MCF 10A (cell line): ENCODE measurements around the gene CROCC2. TPM values are rescaled to one million over a fixed set of nuclear protein-coding genes. Genes with fewer than 3 reads are reported as not detected.

Experiments
- BruUV-seq: library from RNA; stranded (reverse); fragments of 400-500 nt; replicated peaks from 2 replicates; lab custom pipeline; 2021; lab: Mats Ljungman, UMichigan
- CTCF ChIA-PET: fragments of 300-600 bp; sonication (Branson Sonifier 250); formaldehyde crosslinking; extraction: SDS; loops from one replicate; lab custom pipeline; 2021; ENCODE audit warnings: antibody characterized with exemption, inconsistent platforms; lab: Yijun Ruan, JAX
- POLR2A ChIA-PET: fragments of 300-600, 350-650 bp; sonication (Branson Sonifier 250); formaldehyde crosslinking; extraction: SDS; loops from one replicate; lab custom pipeline; 2020; ENCODE audit warnings: antibody characterized with exemption, inconsistent platforms; lab: Yijun Ruan, JAX
- DNase-seq: peaks from one replicate; pipeline ENCODE4 v3.0.0-alpha.2; 2018; ENCODE audit not compliant: unreplicated experiment
- H3K27ac Mint-ChIP-seq: one replicate; pipeline ENCODE4 v1.8.0; 2022; ENCODE audit warnings: mild to moderate bottlenecking, low read depth, mixed read lengths; ENCODE audit not compliant: unreplicated experiment
- H3K27me3 Mint-ChIP-seq: one replicate; pipeline ENCODE4 v1.8.0; 2022; ENCODE audit warnings: mixed read lengths; ENCODE audit not compliant: insufficient read depth, unreplicated experiment
- H3K36me3 Mint-ChIP-seq: one replicate; pipeline ENCODE4 v1.8.0; 2022; ENCODE audit warnings: mild to moderate bottlenecking, moderate library complexity, mixed read lengths; ENCODE audit not compliant: insufficient read depth, unreplicated experiment
- H3K4me1 Mint-ChIP-seq: one replicate; pipeline ENCODE4 v1.8.0; 2022; ENCODE audit warnings: mixed read lengths; ENCODE audit not compliant: insufficient read depth, unreplicated experiment
- H3K4me3 Mint-ChIP-seq: one replicate; pipeline ENCODE4 v1.8.0; 2022; ENCODE audit warnings: mild to moderate bottlenecking, moderate library complexity, mixed read lengths; ENCODE audit not compliant: unreplicated experiment
- H3K9me3 Mint-ChIP-seq: one replicate; pipeline ENCODE4 v1.8.0; 2022; ENCODE audit warnings: mixed read lengths; ENCODE audit not compliant: unreplicated experiment
- CTCF ChIP-seq: fragments of 200-600 bp; IDR thresholded peaks from one replicate; pipeline ENCODE4 v1.8.0; 2022; ENCODE audit warnings: antibody characterized with exemption, mild to moderate bottlenecking; ENCODE audit not compliant: unreplicated experiment
- intact Hi-C: fragments of 100-400 bp; cut with micrococcal nuclease; formaldehyde crosslinking; loops from 2 replicates; pipeline ENCODE4 v1.14.1; 2022
- total RNA-seq: library from RNA; stranded (reverse); gene quantifications from 2 replicates; pipeline ENCODE4 v1.2.3, GENCODE V29; 2022

The CROCC2 gene
- total RNA-seq, 1 experiment from 2014 or later, result not detected

DNA sequence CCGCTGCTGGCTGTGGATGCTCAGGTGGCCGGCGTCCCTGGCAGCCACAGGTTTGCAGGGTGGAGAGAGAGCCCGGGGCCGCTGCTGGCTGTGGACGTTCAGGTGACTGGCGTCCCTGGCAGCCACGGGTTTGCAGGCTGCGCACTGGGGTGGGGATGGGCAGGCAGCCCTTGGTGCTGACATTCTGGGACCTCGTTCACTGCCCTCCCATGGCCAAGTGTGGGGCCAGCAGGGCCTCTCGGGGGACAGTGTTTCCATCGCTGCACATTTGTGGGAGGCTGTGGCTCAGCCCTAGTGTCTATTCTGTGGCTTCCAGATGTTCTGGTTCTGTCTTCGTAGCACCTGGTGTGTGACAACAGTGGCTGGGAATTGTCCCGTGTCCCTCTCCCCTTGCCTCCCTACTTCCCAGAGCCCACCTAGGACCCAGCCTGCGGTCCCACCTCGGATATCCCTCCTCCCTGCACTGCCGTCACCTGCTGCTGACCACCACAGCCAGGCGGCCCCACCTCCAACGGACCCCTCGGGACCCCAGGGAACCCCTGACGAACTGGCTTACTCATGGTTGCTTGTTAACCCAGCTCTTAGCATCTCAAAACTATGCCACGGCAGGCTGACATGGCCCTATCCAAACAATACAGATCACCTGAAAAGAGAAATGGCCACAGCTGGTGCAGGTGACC is 915 bp downstream of the CROCC2 start:
- H3K27me3 Mint-ChIP-seq, result no peaks in the 10 kb centered on the region
- no peak for TF ChIP-seq CTCF
- H3K4me3 Mint-ChIP-seq, result no peak overlapping the region
- H3K4me1 Mint-ChIP-seq, result peaks cover 8% of the 10 kb centered on the region
- no TSS peak for BruUV-seq
- ChIA-PET POLR2A (no interaction called here), CTCF (no interaction called here)
- intact Hi-C loops, result no loop called here
- DNase-seq, result no peak
- no peaks in the 10 kb centered on the region for H3K9me3 Mint-ChIP-seq
- peaks cover 5% of the 10 kb centered on the region for H3K36me3 Mint-ChIP-seq
- no peak overlapping the region for H3K27ac Mint-ChIP-seq

DNA sequence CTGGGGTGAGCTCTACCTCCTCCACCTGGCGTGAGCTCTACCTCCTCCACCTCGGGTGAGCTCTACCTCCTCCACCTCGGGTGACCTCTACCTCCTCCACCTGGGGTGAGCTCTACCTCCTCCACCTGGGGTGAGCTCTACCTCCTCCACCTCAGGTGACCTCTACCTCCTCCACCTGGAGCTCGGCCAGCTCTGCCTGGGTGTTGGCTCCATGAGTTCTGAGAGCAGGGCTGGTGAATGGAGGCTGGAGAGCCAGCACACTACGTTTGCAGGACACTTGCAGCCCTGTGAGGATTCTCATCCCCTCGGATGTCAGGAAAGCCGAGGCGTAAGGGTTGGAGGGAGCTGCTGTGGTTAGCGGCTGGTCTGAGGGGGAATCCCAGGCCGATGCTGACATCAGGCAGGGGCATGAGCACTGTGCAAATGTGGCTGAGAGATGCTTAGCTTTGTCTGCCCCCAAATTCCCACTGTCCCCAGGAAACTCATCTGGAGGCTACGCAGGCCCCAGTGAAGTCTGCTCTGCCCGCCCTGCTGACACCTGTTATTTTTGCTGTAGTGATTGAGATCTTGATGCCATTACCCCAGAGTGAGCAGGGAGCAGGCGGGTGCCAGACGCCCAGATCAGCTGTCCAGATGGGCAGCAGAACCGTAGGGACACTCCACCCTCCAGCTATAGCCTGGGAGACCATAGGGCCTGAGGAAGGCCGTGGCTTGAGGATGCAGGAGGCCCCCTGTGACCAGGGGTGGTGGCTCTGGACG is 3.3 kb downstream of the CROCC2 start:
- peaks cover 24% of the 10 kb centered on the region for H3K4me1 Mint-ChIP-seq
- no peak for DNase-seq
- ChIA-PET POLR2A (no interaction called here), CTCF (interaction anchor here (0.6 to 0.7 kb wide), 2 partner anchors 38 to 226 kb away, joined by 3 to 4 read pairs; no protein-coding TSS in a partner anchor)
- peaks cover 12% of the 10 kb centered on the region for H3K36me3 Mint-ChIP-seq
- intact Hi-C loops, result no loop called here
- no peak overlapping the region for H3K27ac Mint-ChIP-seq
- no peaks in the 10 kb centered on the region for H3K27me3 Mint-ChIP-seq
- no peak for TF ChIP-seq CTCF
- no peaks in the 10 kb centered on the region for H3K9me3 Mint-ChIP-seq
- BruUV-seq, result no TSS peak
- no peak overlapping the region for H3K4me3 Mint-ChIP-seq

DNA sequence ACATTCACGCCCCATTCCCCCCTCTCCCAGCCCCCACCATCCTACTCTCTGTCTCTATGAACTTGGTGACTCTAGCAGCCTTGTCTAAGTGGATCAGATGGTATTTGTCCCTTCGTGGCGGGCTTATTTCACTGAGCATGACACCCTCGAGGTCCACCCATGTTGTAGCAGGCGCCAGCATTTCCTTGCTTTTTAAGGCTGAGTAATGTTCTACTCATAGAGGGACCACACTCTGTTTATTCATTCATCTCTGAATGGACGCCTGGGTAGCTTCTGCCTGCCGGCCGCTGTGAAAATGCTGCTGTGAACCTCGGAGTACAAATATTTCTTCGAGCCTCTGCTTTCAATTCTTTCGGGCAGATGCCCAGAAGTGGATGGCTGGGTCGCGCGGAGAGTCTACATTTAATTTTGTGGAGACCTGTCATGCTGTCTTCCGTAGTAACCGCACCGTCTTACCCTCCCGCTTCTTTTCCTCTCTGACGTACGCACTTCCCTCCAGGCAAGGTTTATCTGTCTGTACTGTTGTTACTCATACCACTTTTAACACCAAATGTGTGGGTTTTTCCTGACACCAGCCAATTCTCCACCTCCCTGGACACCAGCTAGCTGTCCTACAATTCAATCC is 5.6 kb downstream of the CROCC2 start:
- Mint-ChIP-seq H3K9me3 (no peaks in the 10 kb centered on the region), H3K4me1 (peaks cover 24% of the 10 kb centered on the region), H3K4me3 (peak overlapping the region; percentile 58), H3K27ac (peak overlapping the region; percentile 84), H3K27me3 (no peaks in the 10 kb centered on the region), H3K36me3 (peaks cover 12% of the 10 kb centered on the region)
- intact Hi-C loops, result loop anchor here (2.0 to 5.0 kb wide), 2 partner anchors 79 to 151 kb away; no protein-coding TSS in a partner anchor
- POLR2A ChIA-PET, result interaction anchor here (0.9 to 1.1 kb wide), 2 partner anchors 10 to 555 kb away, joined by 3 read pairs; no protein-coding TSS in a partner anchor
- CTCF ChIA-PET, result interaction anchor here (0.5 to 2.0 kb wide), 3 partner anchors 78 to 307 kb away, joined by 3 to 5 read pairs (median 4); no protein-coding TSS in a partner anchor
- TF ChIP-seq CTCF, result no peak
- no TSS peak for BruUV-seq
- peak; percentile 84 for DNase-seq
